GM18505 (cell line): ENCODE measurements around the gene TRIM3.
A peak's percentile ranks its signal among the peaks of the same experiment; 100 is the strongest.

ENCODE experiments used
- ATAC-seq: cut with Tn5 transposase; IDR thresholded peaks from one replicate; pipeline ENCODE4 v1.9.1; 2021; ENCODE audit not compliant: unreplicated experiment
- POLR2A ChIP-seq: IDR thresholded peaks from 4 replicates; pipeline ENCODE4 v1.6.1; 2011; ENCODE audit warnings: borderline replicate concordance; ENCODE audit not compliant: insufficient read depth, insufficient read length; ENCODE audit errors: extremely low read depth

Gene TRIM3

GRCh38 chr11:6472934-6473333 is 807 bp downstream of the TRIM3 start:
- no peak for ATAC-seq
- TF ChIP-seq POLR2A: no peak

- no peak for TF ChIP-seq POLR2A
- no peak for ATAC-seq
Measured at GRCh38 chr11:6469599-6469998, 4.1 kb downstream of the TRIM3 start.

DNA sequence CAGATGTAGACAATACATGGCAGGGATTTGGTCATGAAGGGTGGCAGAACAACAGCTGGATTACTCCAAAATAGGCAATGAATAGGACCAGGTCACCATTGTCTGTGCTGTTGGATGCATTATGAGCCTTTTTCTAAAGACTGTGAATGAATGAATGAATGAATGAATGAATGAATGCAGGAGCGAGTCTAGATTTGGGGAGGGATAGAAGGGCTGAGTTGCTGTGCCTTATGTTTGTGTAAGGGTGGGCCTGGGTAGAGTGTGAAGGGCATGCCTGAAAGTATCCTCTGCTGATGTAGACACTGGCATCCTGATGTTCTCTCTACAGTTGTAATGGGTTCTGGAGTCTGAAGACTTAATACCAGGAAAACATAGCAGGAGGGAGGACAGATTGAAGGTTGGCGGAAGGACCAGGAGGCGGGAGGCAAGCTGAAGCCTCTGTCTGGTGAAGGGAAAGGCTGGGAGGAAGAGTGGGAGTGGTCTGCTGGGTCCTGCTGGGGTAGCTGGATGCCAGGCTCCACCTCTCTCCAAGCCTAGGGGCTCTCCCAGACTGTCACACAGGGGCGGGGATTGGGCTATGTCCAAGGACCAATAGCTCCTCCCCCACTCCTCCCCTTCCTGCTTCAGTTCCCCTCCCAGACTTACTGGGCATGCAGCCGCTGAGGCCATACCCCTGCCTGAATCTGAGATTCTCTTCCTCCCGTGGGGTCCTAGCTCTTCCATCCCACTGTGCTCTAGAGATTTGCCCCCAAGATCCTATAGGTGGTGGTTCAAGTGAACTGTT is 4.8 kb downstream of the TRIM3 start:
- TF ChIP-seq POLR2A: no peak
- ATAC-seq: peak; percentile 65

- no peak for TF ChIP-seq POLR2A
- ATAC-seq: no peak
Measured at GRCh38 chr11:6459099-6459450, 14.7 kb downstream of the TRIM3 start.

DNA sequence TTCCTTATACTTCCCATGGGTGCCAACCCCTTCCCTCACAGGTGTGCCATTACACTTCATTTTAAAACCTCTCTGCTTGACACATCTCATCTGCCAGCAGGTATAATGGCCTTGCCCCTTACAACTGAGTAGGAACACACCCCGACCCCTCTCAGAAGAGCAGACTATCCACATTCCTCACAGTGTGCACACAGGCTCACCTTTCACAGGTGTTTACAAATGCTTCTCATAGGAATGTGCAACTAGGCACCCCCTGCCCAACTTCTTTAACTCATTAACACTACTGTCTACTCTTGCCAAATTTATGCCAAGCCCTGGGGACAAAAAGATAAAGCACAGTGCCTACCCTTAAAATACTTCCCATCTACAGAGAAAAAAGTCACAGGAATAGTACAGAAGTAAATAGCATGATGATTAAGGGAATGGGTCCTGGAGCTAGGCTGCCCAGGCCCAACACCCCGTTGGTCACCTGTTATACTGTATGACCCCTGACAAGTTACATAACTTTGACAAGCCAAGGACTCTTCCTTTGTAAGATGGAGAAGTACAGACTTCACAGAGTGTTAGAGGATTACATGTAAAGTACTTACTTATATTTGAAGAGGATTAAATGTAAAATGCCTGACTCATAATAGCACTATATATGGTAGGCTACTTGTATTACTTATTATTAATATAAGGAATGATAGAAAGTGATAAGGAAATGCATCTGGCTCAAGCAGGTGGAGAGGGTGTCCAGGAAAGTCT is 15.2 kb downstream of the TRIM3 start:
- no peak for TF ChIP-seq POLR2A
- no peak for ATAC-seq

- TF ChIP-seq POLR2A: no peak
- no peak for ATAC-seq
Measured at GRCh38 chr11:6457581-6458320, 16.0 kb downstream of the TRIM3 start.

- no peak for TF ChIP-seq POLR2A
- no peak for ATAC-seq
Measured at GRCh38 chr11:6456361-6457073, 17.2 kb downstream of the TRIM3 start.

- no peak for ATAC-seq
- TF ChIP-seq POLR2A: no peak
Measured at GRCh38 chr11:6455070-6455469, 18.7 kb downstream of the TRIM3 start.

- no peak for TF ChIP-seq POLR2A
- ATAC-seq: no peak
Measured at GRCh38 chr11:6453152-6453551, 20.6 kb downstream of the TRIM3 start.

- TF ChIP-seq POLR2A: no peak
- no peak for ATAC-seq
Measured at GRCh38 chr11:6452219-6452618, 21.5 kb downstream of the TRIM3 start.

GRCh38 chr11:6448574-6448973 is 25.2 kb downstream of the TRIM3 start:
- no peak for TF ChIP-seq POLR2A
- ATAC-seq: no peak

DNA sequence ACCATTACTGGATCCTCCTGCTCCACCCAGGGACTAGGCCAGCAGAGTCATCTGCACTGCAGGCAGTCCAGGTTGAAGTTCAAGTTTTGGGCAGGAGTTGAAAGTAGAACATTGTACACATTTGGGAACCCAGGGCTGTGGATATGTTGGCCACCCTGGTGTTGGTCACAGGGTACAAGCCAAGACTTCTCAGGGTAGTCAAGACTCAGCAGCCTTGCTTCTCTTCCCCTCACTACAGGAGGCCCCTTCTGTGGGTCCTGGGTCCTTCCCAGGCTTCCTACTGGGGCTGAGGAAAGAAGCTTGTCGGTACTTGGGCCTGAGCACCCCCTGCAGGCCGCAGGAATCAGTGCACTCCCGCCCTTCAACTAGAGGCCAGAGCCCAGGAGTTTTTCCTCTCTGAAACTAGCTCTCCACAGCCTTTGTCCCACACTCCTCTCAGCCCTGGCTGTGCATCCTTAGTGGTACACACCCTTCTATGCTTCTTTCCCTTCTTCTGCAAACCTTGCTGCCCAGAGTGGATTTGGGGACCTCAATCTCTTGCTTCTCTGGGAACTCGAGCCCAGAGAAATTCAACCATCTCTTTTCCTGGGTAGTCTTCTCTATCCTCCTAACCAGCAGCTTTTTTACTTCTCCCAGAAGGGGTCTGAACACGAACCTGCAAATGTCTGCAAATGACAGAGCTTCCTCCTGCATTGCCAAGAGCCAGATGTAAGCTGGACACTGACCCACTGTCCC is 30.3 kb downstream of the TRIM3 start:
- ATAC-seq: no peak
- TF ChIP-seq POLR2A: no peak

DNA sequence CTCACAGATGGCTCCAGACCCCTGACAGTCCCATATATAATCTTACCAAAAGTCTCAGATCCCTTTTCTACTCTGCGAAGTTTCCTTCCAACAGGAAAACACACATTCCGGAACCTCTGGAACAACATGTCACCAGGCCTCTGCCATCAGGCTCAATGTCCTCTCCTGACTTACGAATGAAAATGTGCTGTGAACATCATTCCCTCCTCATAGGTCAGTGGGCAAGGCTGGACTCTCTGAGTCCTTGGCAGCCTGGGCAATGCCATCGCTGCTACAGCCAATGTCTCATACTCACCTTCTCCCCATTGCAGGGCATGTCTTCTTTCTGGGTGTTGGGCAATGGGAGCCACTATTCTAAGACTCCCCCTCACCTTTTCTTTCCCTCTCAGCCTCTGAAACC is 31.3 kb downstream of the TRIM3 start:
- no peak for ATAC-seq

DNA sequence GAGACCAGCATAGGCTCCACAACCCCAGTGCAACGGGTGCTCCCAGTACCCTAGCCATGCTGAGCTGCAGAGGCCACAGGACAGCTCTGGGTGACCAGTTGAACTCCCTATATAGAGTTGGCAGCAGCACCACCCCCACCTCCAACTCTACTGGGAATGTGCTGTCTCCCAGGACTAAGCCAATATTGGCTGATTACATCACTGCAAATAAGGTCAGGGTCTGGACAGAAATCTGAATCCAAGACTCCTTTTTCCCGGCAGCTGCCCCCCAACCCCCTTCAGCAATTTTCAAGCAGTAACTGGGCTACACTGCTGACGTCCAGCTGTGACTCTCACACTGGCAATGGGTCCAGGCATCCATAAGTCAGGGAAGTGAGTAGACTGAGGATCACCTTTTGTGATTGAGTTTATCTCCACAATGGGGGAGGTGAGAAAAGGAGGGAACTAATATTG is 32.8 kb downstream of the TRIM3 start, which contains the start of gene HPX:
TSS of gene HPX (minus strand) at position 82 of the 453 bp plus-strand sequence. CDS start at position 58, 24 bp downstream.
- no peak for ATAC-seq
- no peak for TF ChIP-seq POLR2A

More for the DNA sequence above, 31.3 kb downstream of the TRIM3 start:
- no peak for TF ChIP-seq POLR2A
